DMS 273 (cell line): ENCODE measurements around the gene MAGI1.
"Not testable (repeated sequence)": the region's sequence is repeated elsewhere in the genome, so short reads cannot be mapped to it uniquely, and the experiment has no call there.

ENCODE experiments used
- DNase-seq: peaks from one replicate; lab custom pipeline; 2025; ENCODE audit not compliant: unreplicated experiment; lab: John Stamatoyannopoulos, UW

The MAGI1 gene

DNA sequence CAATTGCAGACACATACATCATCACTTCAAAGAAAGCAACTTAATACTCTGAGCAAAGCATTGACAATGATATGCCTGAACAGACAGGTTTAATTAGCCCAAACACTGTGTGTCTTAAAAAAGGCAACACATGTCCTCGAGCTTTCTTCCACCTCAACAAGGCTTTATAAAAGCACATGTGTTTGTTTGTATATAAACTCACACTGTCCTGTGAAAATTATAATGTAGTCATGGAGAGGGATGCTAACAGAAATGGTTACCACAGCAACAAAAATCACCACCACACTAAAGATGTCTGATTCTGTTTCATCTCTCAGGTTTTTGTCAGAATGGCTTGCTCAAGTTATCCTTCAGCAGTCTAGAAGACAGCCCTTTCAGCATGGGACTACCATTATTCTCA, 314.7 kb downstream of the MAGI1 start:
- no peak for DNase-seq

DNA sequence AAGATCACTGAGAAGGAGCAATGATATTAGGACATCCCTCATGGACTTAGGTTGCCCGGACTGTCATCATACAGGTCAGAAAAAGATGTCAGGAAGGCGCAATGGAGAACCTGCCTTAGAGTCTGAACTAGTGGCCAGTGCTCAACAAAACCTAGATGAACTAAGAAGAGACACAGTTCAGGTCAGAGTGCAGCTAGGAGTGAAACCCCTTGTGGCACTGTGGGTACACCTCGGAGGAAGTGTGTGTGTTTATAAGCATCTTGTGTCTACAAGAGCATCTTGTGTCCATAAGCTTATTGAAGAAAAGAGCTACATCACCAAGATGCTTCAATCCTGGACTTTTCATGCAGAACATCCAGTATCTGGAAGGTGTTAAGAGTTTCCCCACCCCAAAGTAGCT, 315.7 kb downstream of the MAGI1 start:
- DNase-seq, result no peak

DNA sequence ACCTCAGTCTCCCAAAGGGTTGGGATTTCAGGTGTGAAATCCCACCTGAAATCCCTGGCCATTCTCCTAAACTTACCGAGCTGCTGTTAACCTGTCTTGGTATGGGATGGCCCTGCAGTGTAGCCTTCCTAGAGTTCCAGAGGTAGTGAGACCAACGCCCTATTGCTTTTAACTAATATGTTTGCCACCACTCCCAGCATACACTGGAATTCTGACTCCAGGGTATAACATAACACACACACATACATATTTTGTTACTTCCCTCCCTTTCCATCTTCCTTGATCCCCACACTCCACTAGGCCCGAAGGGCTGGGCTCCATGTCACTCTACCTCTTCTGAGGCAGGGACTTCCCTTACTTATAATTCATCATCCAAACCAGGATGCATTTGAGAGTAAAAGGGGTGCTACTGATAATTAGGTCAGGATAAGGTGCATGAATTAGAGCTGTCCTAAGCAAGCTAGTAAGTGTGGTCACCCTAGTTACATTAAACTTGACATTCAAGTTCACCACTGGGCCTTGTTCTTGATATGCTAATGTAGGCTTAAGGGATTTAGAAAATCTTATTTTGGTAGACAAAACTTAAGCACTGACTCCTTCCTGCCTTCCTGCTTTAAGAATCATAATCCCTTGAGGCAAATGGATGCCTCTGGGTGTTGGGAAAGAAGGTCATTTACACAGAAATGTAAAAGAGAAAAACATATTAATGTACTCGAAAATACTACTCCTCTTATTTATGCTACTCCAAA, 317.6 kb downstream of the MAGI1 start:
- no peak for DNase-seq

DNA sequence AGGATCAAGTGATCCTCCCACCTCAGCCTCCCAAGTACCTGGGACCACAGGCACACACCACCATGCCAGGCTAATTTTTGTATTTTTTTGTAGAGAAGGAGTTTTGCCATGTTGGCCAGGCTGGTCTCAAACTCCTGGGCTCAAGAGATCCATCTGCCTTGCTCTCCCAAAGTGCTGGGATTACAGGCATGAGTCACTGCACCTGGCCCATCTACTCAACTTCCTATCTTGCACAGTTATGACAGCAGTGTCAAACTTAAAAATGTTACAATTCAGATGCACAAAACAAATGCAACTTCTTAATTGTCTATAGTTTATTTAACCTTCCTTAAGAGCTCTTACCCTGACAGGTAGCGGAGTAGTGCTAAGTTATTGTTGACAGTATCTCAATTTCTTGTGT, 319.1 kb downstream of the MAGI1 start:
- DNase-seq, result not testable (repeated sequence)

DNA sequence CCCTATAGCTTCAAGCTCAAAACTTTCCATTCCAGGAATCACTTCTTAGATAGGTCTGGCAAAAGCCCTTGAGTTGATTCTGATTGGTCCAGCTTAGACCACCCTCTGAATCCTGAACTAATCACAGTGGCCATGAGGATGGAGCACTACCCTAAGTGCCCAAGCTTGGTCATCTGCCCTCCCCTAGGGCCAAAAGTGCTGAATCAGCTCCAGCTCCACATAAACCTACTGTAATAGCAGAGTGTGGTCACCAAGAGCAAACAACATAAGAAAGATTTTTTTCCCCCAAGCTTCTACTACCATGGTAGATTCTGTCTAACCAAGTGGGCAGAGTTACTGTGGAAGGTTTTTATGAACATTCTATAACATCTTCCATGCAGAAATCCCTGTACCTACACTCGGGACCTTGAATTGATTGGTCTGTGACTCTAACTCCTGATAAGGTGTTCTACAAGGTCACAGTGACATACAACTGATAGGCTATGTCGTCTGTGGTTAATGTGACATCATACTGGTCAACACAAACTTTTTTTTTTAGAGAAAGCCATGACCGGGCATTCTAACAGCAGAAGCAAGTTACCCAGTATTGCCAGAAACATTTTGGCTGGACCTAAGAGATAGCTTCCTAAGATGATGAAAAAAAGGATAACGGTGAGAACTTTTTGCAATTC, 320.9 kb downstream of the MAGI1 start:
- DNase-seq, result no peak

DNA sequence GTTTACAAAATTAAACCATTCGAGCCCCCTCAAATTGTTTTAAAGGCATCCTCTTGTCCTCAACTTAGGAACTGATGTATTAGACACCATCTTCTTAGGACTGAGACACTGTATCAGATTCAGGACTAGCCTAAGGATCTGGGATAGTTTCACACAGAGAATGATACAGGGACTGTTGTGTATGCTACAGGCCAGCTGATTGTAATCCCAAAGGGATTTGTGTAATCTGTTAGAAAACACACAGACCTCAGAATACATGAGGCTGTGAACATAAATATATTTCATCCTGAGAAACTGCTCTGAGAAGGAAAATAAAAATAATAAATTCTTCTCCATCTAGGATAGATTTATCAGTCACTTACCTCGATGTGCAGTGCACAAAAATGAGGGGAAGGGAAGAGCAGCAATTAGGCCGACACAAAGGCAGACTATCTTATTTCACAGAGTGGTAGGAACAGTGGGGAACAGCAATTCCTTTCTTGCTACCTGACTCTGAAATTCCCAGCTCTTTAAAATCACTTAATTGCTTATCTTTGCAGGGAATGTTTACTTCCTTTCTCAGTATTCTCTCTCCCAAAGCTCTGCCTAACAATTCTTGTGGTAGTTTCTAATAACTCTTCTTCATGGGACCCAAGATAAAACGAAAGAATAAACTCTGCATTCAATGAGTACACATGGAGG, 322.5 kb downstream of the MAGI1 start:
- no peak for DNase-seq

DNA sequence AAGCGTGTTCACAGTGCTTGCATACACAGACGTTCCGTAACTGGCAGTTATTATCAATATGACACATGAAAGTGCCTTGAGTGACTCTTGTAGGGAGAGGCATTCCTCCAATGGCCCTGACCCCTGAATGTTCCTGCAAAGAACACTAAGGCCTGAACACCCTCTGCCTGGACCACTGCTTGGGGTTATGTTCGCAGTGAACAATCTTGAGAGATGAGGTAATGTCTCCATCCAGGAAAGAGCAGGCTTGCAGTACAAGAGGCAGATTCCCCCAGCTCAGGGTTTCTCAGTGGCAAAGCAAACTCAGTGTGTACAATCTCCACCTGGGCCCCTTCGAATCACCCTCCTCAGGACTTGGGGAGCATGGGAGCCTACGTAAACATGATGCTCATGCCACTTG, 324.6 kb downstream of the MAGI1 start:
- no peak for DNase-seq

DNA sequence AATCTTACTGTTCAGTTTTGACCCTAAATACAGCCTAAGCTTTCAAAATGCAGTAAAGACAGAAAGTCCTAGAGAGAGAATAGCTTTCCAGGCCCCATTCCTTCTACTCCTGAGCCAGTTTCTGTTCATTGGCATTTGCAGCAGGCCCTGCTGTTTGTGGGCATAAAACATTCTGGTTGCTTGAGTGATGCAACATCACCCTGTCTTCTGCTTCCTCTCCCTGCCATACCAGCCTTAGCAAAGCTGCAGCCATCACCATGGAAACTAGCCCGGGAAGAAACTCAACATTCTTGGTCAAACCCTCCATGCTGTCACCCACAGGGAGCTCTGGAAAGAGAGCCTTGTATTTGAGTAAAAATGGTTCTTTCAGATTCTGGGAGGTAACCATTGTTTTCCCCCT, 325.7 kb downstream of the MAGI1 start:
- peak; percentile 23 for DNase-seq

DNA sequence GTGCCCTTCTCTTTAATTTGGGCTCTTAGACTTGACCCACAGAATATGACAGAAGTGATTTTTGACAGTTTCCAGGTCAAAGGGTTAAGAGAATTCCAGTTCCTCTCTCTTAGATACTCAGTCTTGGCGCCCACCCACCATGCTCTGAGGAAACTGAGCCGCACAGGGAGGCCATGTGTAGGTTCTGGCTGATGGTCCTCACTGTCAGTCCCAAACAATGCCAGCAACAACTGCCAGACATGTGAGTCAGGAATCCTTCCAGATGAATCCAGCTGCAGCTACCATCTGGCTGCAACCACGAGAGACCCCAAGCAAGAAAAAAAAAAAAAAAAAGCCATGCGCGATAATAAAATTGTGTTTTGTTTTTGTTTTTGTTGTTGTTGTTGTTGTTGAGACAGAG, 326.6 kb downstream of the MAGI1 start:
- no peak for DNase-seq

DNA sequence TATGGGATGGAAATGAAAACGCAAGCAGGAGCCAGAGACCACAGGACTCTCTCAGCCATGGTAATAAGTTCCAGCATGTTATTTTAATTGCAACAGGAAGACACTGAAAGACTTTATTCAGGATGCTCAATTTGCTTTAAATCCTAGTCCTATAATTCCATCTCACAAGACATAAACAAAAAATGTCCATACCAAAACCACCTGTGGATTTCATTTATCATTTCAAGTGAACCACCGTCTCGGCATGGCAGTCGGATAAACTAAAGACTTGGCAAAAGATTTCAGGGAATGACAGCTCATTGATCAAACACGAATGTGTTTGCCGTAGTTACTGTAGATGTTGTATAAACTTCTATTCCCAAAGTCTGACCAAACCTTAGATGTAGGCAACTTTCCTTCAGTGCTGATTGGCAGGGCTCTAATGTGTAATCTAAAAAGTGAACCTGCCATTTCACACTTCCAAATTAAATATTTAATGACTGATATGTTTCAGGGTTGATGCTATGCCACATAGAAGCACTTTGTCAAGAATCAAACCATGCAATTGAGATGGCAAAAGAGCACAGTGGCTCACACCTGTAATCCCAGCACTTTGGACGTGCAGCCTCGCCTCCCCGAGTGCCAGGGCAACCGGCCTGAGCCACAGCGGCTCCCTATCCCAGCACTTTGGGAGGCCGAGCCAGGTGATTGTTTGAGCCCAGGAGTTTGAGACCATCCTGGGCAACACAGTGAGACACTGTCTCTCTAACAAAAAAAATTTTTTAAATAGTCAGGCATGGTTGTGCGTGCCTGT, 331.7 kb downstream of the MAGI1 start:
- no peak for DNase-seq

DNA sequence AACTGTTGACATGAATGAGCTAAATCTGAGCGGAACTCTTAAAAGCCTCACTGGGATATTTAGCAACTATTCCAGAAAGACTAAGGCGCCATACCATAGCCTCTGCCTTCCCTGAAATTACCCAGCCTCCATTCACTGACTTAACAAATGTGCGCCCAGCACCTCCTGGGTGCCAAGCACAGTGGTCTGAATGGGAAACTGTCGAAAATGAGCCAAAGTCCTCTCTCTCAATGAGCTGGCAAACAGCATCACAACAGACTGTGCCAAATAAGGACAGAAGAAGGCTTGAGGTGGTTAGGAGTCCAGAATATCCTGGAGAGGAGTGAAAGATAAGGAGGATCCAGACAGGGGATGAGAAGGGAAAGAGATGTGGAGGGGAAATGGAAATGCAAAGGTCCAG, 332.4 kb downstream of the MAGI1 start:
- DNase-seq, result no peak

DNA sequence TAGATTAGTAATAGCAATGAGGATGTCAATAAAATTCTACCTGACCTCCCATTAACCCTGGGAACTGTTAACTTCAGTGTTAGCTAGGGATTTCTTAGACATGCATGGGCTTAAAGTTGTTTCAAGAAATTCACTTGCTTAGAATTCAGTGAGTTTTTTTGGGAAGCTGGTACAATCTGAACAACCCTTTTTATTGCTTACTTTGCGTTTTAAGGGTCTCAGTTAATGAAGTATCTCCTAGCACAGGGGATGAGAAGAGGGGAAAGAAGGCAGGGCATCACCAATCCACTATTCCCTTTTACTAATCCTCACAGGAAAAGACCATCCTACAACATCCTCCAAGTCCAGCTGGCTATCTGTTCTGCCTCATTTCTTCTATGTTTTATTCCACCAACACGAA, 334.9 kb downstream of the MAGI1 start:
- no peak for DNase-seq

DNA sequence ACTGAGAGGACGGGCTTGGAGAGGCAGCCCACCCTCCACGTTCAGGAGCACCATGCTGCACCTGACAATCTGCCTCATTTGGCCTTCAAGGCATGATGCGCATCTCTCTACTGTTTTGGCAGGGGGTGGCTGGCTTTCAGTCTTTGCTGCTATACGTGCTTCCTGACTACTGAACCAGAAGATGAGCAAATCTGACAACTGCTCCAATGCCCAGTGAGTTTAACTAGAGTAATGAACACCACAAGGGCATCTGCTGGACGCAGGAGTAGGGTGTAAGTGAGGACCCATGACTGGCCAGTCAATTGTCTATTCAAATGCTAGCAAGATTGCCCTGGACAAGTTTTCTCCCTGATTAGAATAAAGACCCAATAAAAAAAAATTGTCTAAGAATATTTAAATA, 335.7 kb downstream of the MAGI1 start:
- DNase-seq, result no peak

DNA sequence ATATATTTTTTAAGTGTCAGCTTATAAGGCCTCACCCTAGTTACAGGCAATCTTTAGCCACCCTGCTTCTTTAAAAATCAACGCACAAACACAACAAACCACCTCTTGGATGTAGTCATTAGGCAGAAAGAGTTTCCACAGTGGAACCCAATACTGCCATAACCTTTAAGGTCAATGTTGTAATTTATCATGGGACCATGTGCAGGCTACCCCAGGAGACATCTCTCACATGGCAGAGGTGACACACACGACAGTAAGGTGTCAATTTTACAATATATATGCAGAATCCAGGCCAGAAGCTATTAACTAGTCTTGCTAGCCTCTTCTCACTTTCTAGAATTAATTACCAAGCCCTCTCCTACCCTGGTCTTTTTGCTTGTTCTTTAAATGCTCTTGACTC, 336.5 kb downstream of the MAGI1 start:
- DNase-seq, result no peak

DNA sequence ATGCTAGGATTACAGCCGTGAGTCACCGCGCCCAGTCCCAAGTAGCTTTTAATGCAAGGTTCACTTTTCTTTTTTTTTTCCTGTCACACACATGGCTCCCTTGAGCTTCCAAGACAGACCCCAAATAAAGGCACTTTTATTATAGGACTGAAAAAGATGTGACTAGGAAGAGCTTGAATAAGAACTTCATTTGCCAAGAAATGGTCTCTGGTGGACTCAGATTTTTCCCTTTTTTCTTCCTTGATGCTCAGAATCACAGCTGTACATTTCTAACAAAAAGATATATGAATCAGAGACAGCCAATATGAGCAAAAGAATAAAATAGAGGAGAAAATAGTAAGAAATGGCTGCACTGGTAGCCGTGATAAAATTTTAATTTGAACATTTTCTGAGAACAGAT, 337.2 kb downstream of the MAGI1 start:
- no peak for DNase-seq

DNA sequence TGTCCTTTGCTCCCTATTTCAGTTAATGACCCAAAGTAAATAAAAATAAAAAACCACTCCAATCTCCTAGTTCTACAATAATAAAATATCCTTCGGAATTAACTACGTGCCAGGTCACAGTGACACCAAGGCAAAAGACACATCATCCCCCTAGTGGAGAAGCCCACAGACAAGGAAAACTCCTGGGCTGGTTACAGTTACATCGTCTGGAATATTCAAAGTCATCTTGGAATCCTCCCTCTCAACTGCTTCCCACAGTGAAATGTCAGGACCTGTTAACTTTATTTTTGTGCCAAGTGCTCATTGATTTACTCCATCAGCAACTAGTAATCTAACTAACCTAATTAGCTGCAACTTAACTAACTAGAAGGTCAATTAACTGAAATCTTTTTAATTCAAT, 349.3 kb downstream of the MAGI1 start:
- DNase-seq, result peak; percentile 4

DNA sequence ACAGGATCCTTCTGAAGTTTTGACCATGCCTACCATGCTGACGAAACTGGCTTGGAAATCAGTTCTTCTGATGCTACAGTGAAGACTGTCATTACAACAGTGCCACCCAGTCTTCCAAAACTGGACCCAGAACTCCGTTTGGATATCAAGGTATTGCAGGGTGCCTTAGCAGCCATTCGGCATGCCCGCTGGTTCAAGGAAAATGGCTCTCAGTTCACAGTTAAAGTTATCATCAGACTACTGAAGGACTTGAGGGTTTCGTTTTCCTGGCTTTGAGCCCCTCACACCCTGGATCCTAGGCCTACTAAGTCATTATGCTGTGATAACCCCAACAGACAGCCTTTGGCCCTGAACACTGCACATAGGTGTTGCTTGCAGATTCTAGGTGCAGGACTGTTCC, 351.0 kb downstream of the MAGI1 start:
- no peak for DNase-seq

DNA sequence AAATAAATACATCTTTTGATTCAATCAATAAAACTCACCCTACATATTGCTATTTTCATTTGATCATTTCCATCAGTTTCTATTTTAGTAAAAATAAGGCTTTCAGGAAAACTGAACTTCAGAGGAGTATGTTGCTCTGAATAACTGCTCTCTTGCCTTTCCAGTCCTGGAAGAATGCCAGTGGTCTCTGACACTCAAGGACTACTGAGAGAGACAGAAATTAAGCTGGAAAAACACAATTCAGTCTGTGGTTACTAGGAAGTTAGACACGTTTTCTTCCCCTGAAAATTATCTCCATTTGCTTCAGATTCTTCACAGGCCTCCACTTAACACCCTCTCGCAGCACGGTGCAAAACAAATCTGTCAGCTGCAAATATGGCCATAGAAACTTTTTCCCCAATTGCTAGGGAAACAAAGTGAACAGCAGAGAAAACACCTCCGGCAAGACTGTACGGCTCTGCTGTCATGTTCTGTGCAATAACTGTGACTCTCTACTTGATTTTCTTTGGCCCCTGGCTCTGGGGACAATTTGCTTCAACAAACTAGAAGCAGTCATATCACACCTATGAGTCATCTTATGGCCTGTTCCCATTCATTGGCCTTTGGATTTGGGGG, 353.0 kb downstream of the MAGI1 start:
- DNase-seq, result peak; percentile 15

DNA sequence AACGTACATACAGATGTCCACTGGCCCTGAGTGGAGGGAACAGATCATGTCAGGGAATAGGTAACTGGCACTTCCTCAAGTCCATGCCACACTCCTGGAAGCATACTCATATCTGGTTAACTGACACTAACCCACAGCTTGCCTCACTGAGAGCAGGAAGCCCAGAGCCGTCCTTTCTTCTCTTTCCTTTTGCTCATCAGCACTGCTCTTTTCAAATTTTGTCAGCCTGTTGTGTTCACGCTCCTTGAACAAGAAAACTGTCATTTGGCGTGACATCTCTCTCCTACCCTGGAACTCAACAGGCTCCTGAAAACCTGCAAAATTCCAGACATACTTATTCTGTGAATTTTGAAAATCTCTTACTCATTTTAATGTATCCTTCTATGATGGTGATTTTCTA, 360.2 kb downstream of the MAGI1 start:
- DNase-seq, result no peak

DNA sequence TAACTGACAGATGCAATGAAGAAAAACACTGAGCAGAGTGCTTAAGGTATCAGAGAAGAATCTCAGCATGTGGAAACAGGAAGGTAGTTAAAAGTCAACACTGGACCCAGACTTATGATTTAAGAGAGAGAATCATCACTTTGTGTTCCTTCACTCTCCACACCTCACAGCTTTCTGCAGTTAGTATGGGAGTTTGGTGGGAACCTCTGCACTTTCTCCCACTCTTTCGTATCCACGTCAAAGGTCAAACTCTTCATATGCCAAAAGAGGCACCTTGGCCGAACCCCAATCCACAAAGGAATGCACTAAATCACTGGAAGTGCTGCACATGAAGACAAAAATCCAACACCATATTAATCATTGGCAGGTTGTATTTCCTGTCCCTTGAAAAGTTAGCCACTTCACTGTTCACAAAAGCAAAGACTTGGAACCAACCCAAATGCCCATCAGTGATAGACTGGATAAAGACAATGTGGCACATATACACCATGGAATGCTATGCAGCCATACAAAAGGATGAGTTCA, 361.2 kb downstream of the MAGI1 start:
- no peak for DNase-seq

DNA sequence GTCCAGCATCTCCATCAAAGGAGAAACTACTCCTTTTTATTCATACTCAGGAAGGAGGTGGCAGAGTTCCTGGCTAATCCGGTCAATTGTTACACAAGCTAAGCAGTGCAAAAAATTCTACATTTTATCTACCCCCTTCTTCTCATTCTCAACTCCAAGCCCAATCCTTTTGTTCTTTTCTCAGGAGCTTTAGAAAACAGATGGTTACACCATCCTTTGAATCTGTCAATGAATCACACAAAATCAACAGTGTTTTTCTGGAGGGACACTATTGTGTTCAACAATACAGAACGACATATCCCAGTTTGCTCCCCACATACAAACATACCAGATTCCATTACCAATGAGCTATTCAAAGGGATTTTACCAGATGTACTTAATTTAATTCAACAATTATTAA, 362.1 kb downstream of the MAGI1 start:
- DNase-seq, result no peak
